Activated naive CD4-positive, alpha-beta T cell treated with anti-CD3 and anti-CD28 coated beads, Interleukin-2, amount 50 U/mL, for 72 hours (primary cell): ENCODE data around the gene ZNF805. TPM values are rescaled to one million over a fixed set of nuclear protein-coding genes. Genes with fewer than 3 reads are reported as not detected.
A peak's percentile ranks its signal among the peaks of the same experiment; 100 is the strongest.
"Not testable (repeated sequence)": the region's sequence is repeated elsewhere in the genome, so short reads cannot be mapped to it uniquely, and the experiment has no call there.

Experiments
- ATAC-seq, 2 donors: fragments of 150-1000 bp; cut with Tn5 transposase; 2 replicates each; pipeline ENCODE4 v1.10.0; 2021; ENCODE audit warnings: mild to moderate bottlenecking in 2 of 2, moderate library complexity in 2 of 2
- DNase-seq, 2 donors: peaks; one replicate each; pipeline ENCODE4 v3.0.0; 2021 to 2022; ENCODE audit warnings: low spot score in 2 of 2
- H3K27ac Mint-ChIP-seq, 2 donors: one replicate each; pipeline ENCODE4 v1.8.0; 2022; ENCODE audit warnings: mild to moderate bottlenecking in 2 of 2, mixed read lengths in 2 of 2
- H3K36me3 Mint-ChIP-seq, 2 donors: one replicate each; pipeline ENCODE4 v1.8.0; 2022; ENCODE audit warnings: mixed read lengths in 2 of 2
- H3K9me3 Mint-ChIP-seq, 2 donors: one replicate each; pipeline ENCODE4 v1.8.0; 2022; ENCODE audit warnings: mixed read lengths in 2 of 2
- total RNA-seq, 2 donors: library from RNA; stranded (reverse); gene quantifications; one replicate each; pipeline ENCODE4 v1.2.3, GENCODE V29; 2022

ZNF805 gene
- total RNA-seq, 2 donors from 2014 or later = 8.9 to 21.5 TPM

- DNase-seq (no peak), ATAC-seq (no peak)
- Mint-ChIP-seq H3K27ac (no peak overlapping the region), H3K9me3 (peaks cover 28 to 29% of the 10 kb centered on the region in 2 donors), H3K36me3 (peaks cover 86 to 95% of the 10 kb centered on the region in 2 donors)
These were observed 8.2 kb downstream of the ZNF805 start for GRCh38 chr19:57248646-57249045.

GRCh38 chr19:57249329-57249728, 8.9 kb downstream of the ZNF805 start:
- no peak for DNase-seq
- H3K27ac Mint-ChIP-seq = no peak overlapping the region
- peaks cover 28 to 32% of the 10 kb centered on the region in 2 donors for H3K9me3 Mint-ChIP-seq
- ATAC-seq = no peak
- H3K36me3 Mint-ChIP-seq = peaks cover 87 to 96% of the 10 kb centered on the region in 2 donors

GRCh38 chr19:57253767-57254166, 13.3 kb downstream of the ZNF805 start:
- DNase-seq, H3K27ac Mint-ChIP-seq: not testable (repeated sequence)
- H3K36me3 Mint-ChIP-seq = peaks cover 81 to 83% of the 10 kb centered on the region in 2 donors
- peaks cover 48 to 50% of the 10 kb centered on the region in 2 donors for H3K9me3 Mint-ChIP-seq
- ATAC-seq = peak; percentile 37 to 90

GRCh38 chr19:57262044-57262443, 21.6 kb downstream of the ZNF805 start:
- no peak for ATAC-seq
- no peak for DNase-seq
- Mint-ChIP-seq H3K9me3 (peaks cover 57 to 58% of the 10 kb centered on the region in 2 donors), H3K27ac (no peak overlapping the region), H3K36me3 (peaks cover 67 to 88% of the 10 kb centered on the region in 2 donors)

- Mint-ChIP-seq H3K36me3 (peaks cover 70 to 89% of the 10 kb centered on the region in 2 donors), H3K27ac (no peak overlapping the region), H3K9me3 (peaks cover 53 to 55% of the 10 kb centered on the region in 2 donors)
- ATAC-seq (no peak), DNase-seq (no peak)
These were observed 22.9 kb downstream of the ZNF805 start for GRCh38 chr19:57263244-57263741.

GRCh38 chr19:57267291-57267690, 26.9 kb downstream of the ZNF805 start:
- H3K9me3 Mint-ChIP-seq = peaks cover 39 to 43% of the 10 kb centered on the region in 2 donors

GRCh38 chr19:57269515-57270250, 29.3 kb downstream of the ZNF805 start:
- H3K27ac Mint-ChIP-seq = peak overlapping the region in 1 of 2 donors; percentile 83

More at GRCh38 chr19:57267291-57267690, 26.9 kb downstream of the ZNF805 start:
- Mint-ChIP-seq H3K36me3 (peaks cover 52 to 71% of the 10 kb centered on the region in 2 donors), H3K27ac (no peak overlapping the region)
- ATAC-seq (no peak), DNase-seq (no peak)

GRCh38 chr19:57271280-57271679, 30.8 kb downstream of the ZNF805 start:
- ATAC-seq = no peak
- Mint-ChIP-seq H3K36me3 (peaks cover 49 to 65% of the 10 kb centered on the region in 2 donors), H3K27ac (no peak overlapping the region), H3K9me3 (peaks cover 16 to 23% of the 10 kb centered on the region in 2 donors)
- DNase-seq = no peak

More at GRCh38 chr19:57269515-57270250, 29.3 kb downstream of the ZNF805 start:
- peaks cover 32 to 39% of the 10 kb centered on the region in 2 donors for H3K9me3 Mint-ChIP-seq
- DNase-seq (no peak), ATAC-seq (peak; percentile 81 to 87)
- H3K36me3 Mint-ChIP-seq = peaks cover 61 to 73% of the 10 kb centered on the region in 2 donors

- H3K9me3 Mint-ChIP-seq = peaks cover 12 to 14% of the 10 kb centered on the region in 2 donors
- H3K27ac Mint-ChIP-seq = peak overlapping the region in 1 of 2 donors; percentile 55
- DNase-seq (no peak), ATAC-seq (no peak)
- H3K36me3 Mint-ChIP-seq = peaks cover 36 to 63% of the 10 kb centered on the region in 2 donors
These were observed 32.6 kb downstream of the ZNF805 start for GRCh38 chr19:57273014-57273413.

- DNase-seq (no peak), ATAC-seq (no peak)
- Mint-ChIP-seq H3K9me3 (peaks cover 3 to 16% of the 10 kb centered on the region in 2 donors), H3K36me3 (peaks cover 27 to 52% of the 10 kb centered on the region in 2 donors), H3K27ac (no peak overlapping the region)
These were observed 36.0 kb downstream of the ZNF805 start for GRCh38 chr19:57276430-57276829.

- H3K36me3 Mint-ChIP-seq = peaks cover 10 to 34% of the 10 kb centered on the region in 2 donors
- not testable (repeated sequence) for ATAC-seq, H3K9me3 Mint-ChIP-seq, DNase-seq
- peak overlapping the region in 1 of 2 donors; percentile 57 for H3K27ac Mint-ChIP-seq
These were observed 38.0 kb downstream of the ZNF805 start for GRCh38 chr19:57278481-57278880.

GRCh38 chr19:57279418-57280164, 39.2 kb downstream of the ZNF805 start:
- peaks cover 0 to 5% of the 10 kb centered on the region in 2 donors for H3K9me3 Mint-ChIP-seq
- no peak overlapping the region for H3K27ac Mint-ChIP-seq
- DNase-seq (peak; percentile 74 to 86), ATAC-seq (peak; percentile 76 to 80)
- H3K36me3 Mint-ChIP-seq = peaks cover 5 to 37% of the 10 kb centered on the region in 2 donors

- no peak within 1 kb of the TSS for H3K27ac Mint-ChIP-seq
- ATAC-seq (peak; percentile 72 to 89), DNase-seq (peak; percentile 92 to 93)
- peaks cover 0 to 10% of the 10 kb centered on the region in 2 donors for H3K9me3 Mint-ChIP-seq
- H3K36me3 Mint-ChIP-seq = peaks cover 11 to 42% of the 10 kb centered on the region in 2 donors
These were observed 39.9 kb downstream of the ZNF805 start, which contains the start of gene ZNF460 for GRCh38 chr19:57280165-57280961. Gene ZNF460, plus strand, starts transcription at chr19:57280485. Its CDS starts 322 bp downstream, at chr19:57280807.

GRCh38 chr19:57280962-57281400, 40.5 kb downstream of the ZNF805 start:
- peak in 1 of 2 donors; percentile 40 for DNase-seq
- H3K9me3 Mint-ChIP-seq = peaks cover 0 to 15% of the 10 kb centered on the region in 2 donors
- no peak overlapping the region for H3K27ac Mint-ChIP-seq
- ATAC-seq = no peak
- peaks cover 16 to 45% of the 10 kb centered on the region in 2 donors for H3K36me3 Mint-ChIP-seq

- Mint-ChIP-seq H3K27ac (no peak overlapping the region), H3K36me3 (peaks cover 26 to 46% of the 10 kb centered on the region in 2 donors), H3K9me3 (peaks cover 3 to 21% of the 10 kb centered on the region in 2 donors)
- peak; percentile 9 to 53 for ATAC-seq
- DNase-seq = peak in 1 of 2 donors; percentile 58
These were observed 41.7 kb downstream of the ZNF805 start for GRCh38 chr19:57282011-57282643.
